ENCODE data around the gene SPAAR. TPM values are rescaled to one million over a fixed set of nuclear protein-coding genes. Genes with fewer than 3 reads are reported as not detected.
"Not testable (repeated sequence)": the region's sequence is repeated elsewhere in the genome, so short reads cannot be mapped to it uniquely, and the experiment has no call there.

The SPAAR gene
- total RNA-seq, 2 donors from 2014 or later = 0.29 TPM; not detected in 1

DNA sequence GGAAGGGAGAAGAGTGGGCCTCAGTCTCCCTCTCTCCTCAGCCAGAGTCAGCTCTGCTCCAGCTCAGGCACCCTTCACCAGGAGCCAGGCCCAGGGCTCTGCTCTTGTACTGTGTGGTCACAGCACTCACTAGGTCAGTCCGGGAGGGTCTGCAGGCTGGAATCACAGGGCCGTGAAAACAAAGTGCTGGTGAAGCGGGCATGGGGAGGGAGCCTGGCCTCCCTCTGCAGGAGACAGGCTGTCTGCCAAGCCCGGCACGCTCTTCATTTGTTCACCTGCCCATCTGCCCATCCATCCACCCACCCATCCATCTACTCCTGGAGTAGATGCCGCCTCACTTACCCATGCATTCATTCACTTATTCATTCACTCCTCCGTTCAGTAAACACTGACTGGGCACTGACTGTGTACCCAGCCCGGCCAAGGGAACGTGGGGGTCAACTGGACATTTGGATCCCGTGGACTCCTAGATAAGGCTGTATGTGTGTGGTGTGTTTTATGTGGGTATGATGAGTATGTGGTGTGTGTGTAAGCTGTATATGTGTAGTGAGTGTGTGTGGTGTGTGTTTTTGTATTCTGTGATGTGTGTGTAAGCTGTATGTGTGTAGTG lies 3.6 kb downstream of the SPAAR start:
- no peak overlapping the region for H3K9ac ChIP-seq (ENCODE audit: extremely low read depth, low read length, poor library complexity, severe bottlenecking)
- H3K36me3 Mint-ChIP-seq (ENCODE audit: low read depth) = no peaks in the 10 kb centered on the region
- no peaks in the 10 kb centered on the region for H3K27me3 ChIP-seq (ENCODE audit: control insufficient read depth, insufficient read depth, low read length, poor library complexity, severe bottlenecking)
- no peaks in the 10 kb centered on the region for H3K9me3 ChIP-seq (ENCODE audit: control insufficient read depth, low read length)
- peaks cover 29% of the 10 kb centered on the region for H3K4me1 Mint-ChIP-seq
- no peaks in the 10 kb centered on the region for H3K9me3 Mint-ChIP-seq
- H3K4me1 ChIP-seq (ENCODE audit: control insufficient read depth, insufficient read depth, low read length) = peaks cover 9% of the 10 kb centered on the region
- no peak for DNase-seq
- no peak overlapping the region for H3K27ac Mint-ChIP-seq
- no peak overlapping the region for H3K27ac ChIP-seq (ENCODE audit: low read depth, low read length)
- TF ChIP-seq, protein P1, sequence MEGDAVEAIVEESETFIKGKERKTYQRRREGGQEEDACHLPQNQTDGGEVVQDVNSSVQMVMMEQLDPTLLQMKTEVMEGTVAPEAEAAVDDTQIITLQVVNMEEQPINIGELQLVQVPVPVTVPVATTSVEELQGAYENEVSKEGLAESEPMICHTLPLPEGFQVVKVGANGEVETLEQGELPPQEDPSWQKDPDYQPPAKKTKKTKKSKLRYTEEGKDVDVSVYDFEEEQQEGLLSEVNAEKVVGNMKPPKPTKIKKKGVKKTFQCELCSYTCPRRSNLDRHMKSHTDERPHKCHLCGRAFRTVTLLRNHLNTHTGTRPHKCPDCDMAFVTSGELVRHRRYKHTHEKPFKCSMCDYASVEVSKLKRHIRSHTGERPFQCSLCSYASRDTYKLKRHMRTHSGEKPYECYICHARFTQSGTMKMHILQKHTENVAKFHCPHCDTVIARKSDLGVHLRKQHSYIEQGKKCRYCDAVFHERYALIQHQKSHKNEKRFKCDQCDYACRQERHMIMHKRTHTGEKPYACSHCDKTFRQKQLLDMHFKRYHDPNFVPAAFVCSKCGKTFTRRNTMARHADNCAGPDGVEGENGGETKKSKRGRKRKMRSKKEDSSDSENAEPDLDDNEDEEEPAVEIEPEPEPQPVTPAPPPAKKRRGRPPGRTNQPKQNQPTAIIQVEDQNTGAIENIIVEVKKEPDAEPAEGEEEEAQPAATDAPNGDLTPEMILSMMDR (conservative IDR thresholded peaks at IDR 0.05) = no peak
- no peaks in the 10 kb centered on the region for H3K27me3 Mint-ChIP-seq (ENCODE audit: insufficient read depth)
- no peak overlapping the region for H3K4me3 ChIP-seq (ENCODE audit: low read length)
- 91 to 92% methylated on average over 6 to 10 of the region's 10 CpGs for WGBS, 2 experiments (ENCODE audit: insufficient coverage in 1 of 2, insufficient read length in 1 of 2)
- no peaks in the 10 kb centered on the region for H3K36me3 ChIP-seq (ENCODE audit: control insufficient read depth, insufficient read depth, low read length)
- no peak overlapping the region for H3K4me3 Mint-ChIP-seq

DNA sequence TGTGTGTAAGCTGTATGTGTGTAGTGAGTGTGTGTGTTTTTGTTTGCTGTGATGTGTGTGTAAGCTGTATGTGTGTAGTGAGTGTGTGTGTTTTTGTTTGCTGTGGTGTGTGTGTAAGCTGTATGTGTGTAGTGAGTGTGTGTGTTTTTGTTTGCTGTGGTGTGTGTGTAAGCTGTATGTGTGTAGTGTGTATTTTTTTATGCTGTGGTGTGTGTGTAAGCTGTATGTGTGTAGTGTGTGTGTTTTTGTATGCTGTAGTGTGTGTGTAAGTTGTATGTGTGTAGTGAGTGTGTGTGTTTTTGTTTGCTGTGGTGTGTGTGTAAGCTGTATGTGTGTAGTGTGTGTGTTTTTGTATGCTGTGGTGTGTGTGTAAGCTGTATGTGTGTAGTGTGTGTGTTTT lies 4.1 kb downstream of the SPAAR start:
- H3K9ac ChIP-seq (ENCODE audit: extremely low read depth, low read length, poor library complexity, severe bottlenecking); H3K36me3 Mint-ChIP-seq (ENCODE audit: low read depth); H3K27ac Mint-ChIP-seq; H3K4me3 Mint-ChIP-seq; H3K9me3 ChIP-seq (ENCODE audit: control insufficient read depth, low read length); H3K27ac ChIP-seq (ENCODE audit: low read depth, low read length); H3K4me1 ChIP-seq (ENCODE audit: control insufficient read depth, insufficient read depth, low read length); DNase-seq; H3K27me3 Mint-ChIP-seq (ENCODE audit: insufficient read depth); H3K36me3 ChIP-seq (ENCODE audit: control insufficient read depth, insufficient read depth, low read length); H3K27me3 ChIP-seq (ENCODE audit: control insufficient read depth, insufficient read depth, low read length, poor library complexity, severe bottlenecking); H3K4me3 ChIP-seq (ENCODE audit: low read length); H3K9me3 Mint-ChIP-seq: not testable (repeated sequence)
- peaks cover 24% of the 10 kb centered on the region for H3K4me1 Mint-ChIP-seq

DNA sequence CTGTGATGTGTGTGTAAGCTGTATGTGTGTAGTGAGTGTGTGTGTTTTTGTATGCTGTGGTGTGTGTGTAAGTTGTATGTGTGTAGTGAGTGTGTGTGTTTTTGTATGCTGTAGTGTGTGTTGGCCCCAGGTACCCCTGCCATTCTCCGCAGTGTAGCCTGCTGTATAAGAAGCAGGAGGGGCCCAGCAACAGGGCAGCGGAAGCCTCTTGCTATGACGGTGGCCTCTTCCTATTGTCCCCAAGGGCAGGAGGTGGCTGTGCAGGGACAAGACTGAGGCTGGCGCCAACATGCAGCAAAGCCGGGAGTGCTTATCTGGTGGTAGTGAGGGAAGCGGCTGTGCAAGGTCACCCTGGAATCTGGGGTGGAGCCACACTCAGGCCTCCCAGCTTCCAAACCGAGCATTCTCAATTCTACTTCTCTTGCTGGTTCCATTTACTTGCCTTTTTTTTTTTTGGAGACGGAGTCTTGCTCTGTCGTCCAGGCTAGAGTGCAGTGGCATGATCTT lies 5.1 kb downstream of the SPAAR start:
- H3K36me3 Mint-ChIP-seq (ENCODE audit: low read depth) = no peaks in the 10 kb centered on the region
- H3K4me1 Mint-ChIP-seq = peaks cover 15% of the 10 kb centered on the region
- TF ChIP-seq, protein P1 (conservative IDR thresholded peaks at IDR 0.05) = no peak
- Histone ChIP-seq H3K9ac (ENCODE audit: extremely low read depth, low read length, poor library complexity, severe bottlenecking) (no peak overlapping the region), H3K27me3 (ENCODE audit: control insufficient read depth, insufficient read depth, low read length, poor library complexity, severe bottlenecking) (no peaks in the 10 kb centered on the region), H3K9me3 (ENCODE audit: control insufficient read depth, low read length) (no peaks in the 10 kb centered on the region), H3K4me1 (ENCODE audit: control insufficient read depth, insufficient read depth, low read length) (peaks cover 3% of the 10 kb centered on the region), H3K36me3 (ENCODE audit: control insufficient read depth, insufficient read depth, low read length) (no peaks in the 10 kb centered on the region), H3K4me3 (ENCODE audit: low read length) (no peak overlapping the region), H3K27ac (ENCODE audit: low read depth, low read length) (no peak overlapping the region)
- H3K9me3 Mint-ChIP-seq = no peaks in the 10 kb centered on the region
- peak; percentile 77 for DNase-seq
- no peak overlapping the region for H3K27ac Mint-ChIP-seq
- H3K4me3 Mint-ChIP-seq = no peak overlapping the region
- H3K27me3 Mint-ChIP-seq (ENCODE audit: insufficient read depth) = no peaks in the 10 kb centered on the region
- 56 to 84% methylated on average over 4 to 9 of the region's 9 CpGs for WGBS, 2 experiments (ENCODE audit: insufficient coverage in 1 of 2, insufficient read length in 1 of 2)
